ENCODE measurements around the gene PAIP2B. TPM values are rescaled to one million over a fixed set of nuclear protein-coding genes. Genes with fewer than 3 reads are reported as not detected.

PAIP2B gene, protein sequence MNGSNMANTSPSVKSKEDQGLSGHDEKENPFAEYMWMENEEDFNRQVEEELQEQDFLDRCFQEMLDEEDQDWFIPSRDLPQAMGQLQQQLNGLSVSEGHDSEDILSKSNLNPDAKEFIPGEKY
- total RNA-seq = 13.0 and 15.1 TPM in 2 replicates
- polyA plus RNA-seq = 8.0 and 9.7 TPM in 2 replicates

DNA sequence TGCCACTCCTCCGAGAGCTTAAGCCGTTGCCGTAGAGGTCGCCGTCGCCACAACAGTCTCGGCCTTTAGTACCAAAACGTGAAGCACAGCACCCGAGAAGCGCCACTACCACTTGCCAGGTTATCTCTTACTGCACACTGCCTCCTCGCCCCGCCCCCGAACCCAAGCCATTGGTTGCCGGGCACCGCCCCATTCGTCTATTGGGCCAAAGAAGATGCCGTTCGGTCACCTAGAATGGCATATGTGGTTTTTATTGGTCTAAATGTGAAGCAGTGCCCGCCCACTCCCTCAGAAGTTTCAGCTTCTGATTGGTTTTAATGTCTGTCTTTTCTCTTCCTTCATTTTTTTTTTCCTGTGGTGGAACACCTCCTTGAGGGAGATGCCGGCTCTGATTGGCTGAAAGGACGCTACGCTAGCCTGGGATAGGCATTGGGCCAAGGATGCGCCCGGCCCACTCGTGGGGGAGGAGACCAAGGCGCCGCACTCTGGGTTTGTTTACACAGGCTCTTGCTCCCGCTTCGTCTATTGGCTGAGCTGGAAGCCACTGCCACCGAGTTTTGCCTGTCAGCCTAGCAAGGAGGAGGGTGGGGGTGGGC is at the start of gene PAIP2B:
TSS of gene PAIP2B (minus strand) at position 139 of the 596 bp plus-strand sequence. CDS start 24,514 bp downstream, outside the sequence.
- Histone ChIP-seq H3K27ac (peak within 1 kb of the TSS; percentile 92), H3K4me3 (peak within 1 kb of the TSS; percentile 63), H3K9me3 (ENCODE audit: low read depth) (no peaks in the 10 kb centered on the region), H3K36me3 (no peaks in the 10 kb centered on the region), H3K27me3 (no peaks in the 10 kb centered on the region), H3K4me1 (ENCODE audit: low read depth) (no peaks in the 10 kb centered on the region)
- TF ChIP-seq, protein P1, sequence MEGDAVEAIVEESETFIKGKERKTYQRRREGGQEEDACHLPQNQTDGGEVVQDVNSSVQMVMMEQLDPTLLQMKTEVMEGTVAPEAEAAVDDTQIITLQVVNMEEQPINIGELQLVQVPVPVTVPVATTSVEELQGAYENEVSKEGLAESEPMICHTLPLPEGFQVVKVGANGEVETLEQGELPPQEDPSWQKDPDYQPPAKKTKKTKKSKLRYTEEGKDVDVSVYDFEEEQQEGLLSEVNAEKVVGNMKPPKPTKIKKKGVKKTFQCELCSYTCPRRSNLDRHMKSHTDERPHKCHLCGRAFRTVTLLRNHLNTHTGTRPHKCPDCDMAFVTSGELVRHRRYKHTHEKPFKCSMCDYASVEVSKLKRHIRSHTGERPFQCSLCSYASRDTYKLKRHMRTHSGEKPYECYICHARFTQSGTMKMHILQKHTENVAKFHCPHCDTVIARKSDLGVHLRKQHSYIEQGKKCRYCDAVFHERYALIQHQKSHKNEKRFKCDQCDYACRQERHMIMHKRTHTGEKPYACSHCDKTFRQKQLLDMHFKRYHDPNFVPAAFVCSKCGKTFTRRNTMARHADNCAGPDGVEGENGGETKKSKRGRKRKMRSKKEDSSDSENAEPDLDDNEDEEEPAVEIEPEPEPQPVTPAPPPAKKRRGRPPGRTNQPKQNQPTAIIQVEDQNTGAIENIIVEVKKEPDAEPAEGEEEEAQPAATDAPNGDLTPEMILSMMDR (IDR thresholded peaks at IDR 0.05; ENCODE audit: low read depth, low read length) = no peak
- DNase-seq (ENCODE audit: low read depth in 1 of 2, low spot score in 1 of 2) = peak; percentile 99 to 100

DNA sequence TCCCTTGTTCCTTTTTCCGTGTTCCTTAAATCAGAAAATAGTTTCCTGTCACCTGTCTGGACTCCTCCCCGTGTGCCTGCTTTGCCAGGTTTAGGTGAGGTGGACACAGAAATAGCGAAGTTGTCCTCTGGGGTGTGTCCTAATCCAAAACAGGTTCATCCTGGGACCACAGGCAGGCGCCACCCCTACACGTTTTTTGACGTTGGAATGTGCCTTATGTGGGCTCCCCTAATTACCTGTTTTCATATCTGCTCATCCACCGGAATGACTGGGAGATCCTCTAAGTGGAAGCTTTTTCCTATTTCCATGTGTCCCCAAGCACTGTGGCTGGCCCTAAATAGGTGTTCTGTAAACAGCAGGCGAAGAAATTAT is 49.0 kb upstream of the PAIP2B start:
- TF ChIP-seq, protein P1 (IDR thresholded peaks at IDR 0.05; ENCODE audit: low read depth, low read length) = no peak

DNA sequence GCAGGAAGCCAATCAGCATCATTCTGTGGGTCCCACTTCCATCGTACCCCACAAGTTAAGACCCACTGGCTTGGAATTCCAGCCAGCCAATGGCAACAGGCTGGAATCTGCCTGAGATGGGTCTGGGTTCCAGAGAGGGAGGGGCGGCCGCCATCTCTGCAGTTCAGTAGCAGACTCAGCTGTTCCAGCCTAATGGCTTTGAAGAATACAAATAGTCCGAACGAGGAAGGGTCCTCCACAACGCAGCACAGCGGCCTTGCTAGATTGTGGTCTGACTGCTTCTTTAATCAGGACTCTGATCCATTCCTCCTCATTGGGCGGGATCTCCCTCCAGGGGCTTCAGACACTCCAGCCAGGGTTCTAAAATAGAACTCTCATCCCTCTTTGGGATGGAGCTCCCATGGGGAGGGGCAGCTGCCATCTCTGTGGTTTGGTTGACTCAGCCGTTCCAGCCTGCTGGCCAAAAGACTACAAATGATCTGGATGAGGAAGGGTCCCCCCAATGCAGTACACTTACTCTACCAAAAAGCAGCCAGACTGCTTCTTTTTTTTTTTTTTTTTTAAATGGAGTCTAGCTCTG is 42.7 kb upstream of the PAIP2B start:
- no peak for DNase-seq (ENCODE audit: low read depth in 1 of 2, low spot score in 1 of 2)
- H3K36me3 ChIP-seq = no peaks in the 10 kb centered on the region
- H3K4me1 ChIP-seq (ENCODE audit: low read depth) = no peaks in the 10 kb centered on the region
- no peaks in the 10 kb centered on the region for H3K9me3 ChIP-seq (ENCODE audit: low read depth)
- peaks cover 15% of the 10 kb centered on the region for H3K27me3 ChIP-seq
- H3K4me3 ChIP-seq = no peak overlapping the region
- no peak overlapping the region for H3K27ac ChIP-seq
- TF ChIP-seq, protein P1 (IDR thresholded peaks at IDR 0.05; ENCODE audit: low read depth, low read length) = no peak

More for the DNA sequence above, 49.0 kb upstream of the PAIP2B start:
- Histone ChIP-seq H3K4me3 (no peak overlapping the region), H3K27me3 (peaks cover 19% of the 10 kb centered on the region), H3K36me3 (no peaks in the 10 kb centered on the region), H3K27ac (no peak overlapping the region), H3K4me1 (ENCODE audit: low read depth) (no peaks in the 10 kb centered on the region), H3K9me3 (ENCODE audit: low read depth) (no peaks in the 10 kb centered on the region)
- DNase-seq (ENCODE audit: low read depth in 1 of 2, low spot score in 1 of 2) = no peak

DNA sequence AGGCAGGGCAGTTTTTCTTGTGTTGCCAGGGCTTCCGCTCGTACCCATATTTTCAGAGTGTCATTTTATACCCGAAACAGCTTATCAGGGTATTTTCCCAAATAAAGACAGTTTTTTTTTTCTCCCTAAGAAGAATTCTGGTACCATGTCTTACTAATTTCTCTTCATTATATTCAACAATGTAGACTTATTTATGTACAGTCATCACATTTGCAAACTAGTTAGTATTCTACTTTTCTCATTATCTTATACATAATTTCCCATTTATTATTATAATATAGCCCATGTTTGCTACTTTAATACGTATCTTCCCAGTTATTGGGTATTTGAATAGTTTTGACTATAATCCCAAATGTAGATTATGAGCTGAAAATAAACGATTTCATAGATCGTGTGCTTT is 36.5 kb upstream of the PAIP2B start:
- Histone ChIP-seq H3K4me3 (no peak overlapping the region), H3K27me3 (peaks cover 20% of the 10 kb centered on the region), H3K9me3 (ENCODE audit: low read depth) (no peaks in the 10 kb centered on the region), H3K36me3 (no peaks in the 10 kb centered on the region), H3K27ac (no peak overlapping the region), H3K4me1 (ENCODE audit: low read depth) (no peaks in the 10 kb centered on the region)
- TF ChIP-seq, protein P1 (IDR thresholded peaks at IDR 0.05; ENCODE audit: low read depth, low read length) = no peak
- no peak for DNase-seq (ENCODE audit: low read depth in 1 of 2, low spot score in 1 of 2)

DNA sequence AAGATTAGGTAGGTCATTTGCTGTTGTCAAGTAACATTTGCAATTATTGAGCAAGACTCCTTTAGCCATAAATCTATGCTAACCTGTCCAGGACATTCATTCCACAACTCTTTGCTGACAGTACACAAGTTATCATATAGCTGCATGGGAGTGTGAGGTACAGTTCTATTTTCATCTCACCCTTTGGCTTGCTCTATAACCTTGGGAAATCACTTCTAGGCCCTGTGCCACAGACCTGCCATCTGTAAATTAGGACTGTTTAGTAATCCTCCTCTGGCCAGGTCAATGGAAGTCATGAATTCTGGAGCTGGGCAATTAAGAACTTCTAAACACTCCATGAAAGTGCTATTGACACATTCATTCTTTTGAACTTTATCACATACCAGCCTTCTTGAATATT is 34.6 kb upstream of the PAIP2B start:
- TF ChIP-seq, protein P1 (IDR thresholded peaks at IDR 0.05; ENCODE audit: low read depth, low read length) = no peak
- H3K27ac ChIP-seq = no peak overlapping the region
- H3K4me3 ChIP-seq = no peak overlapping the region
- H3K9me3 ChIP-seq (ENCODE audit: low read depth) = no peaks in the 10 kb centered on the region
- no peaks in the 10 kb centered on the region for H3K4me1 ChIP-seq (ENCODE audit: low read depth)
- H3K36me3 ChIP-seq = no peaks in the 10 kb centered on the region
- DNase-seq (ENCODE audit: low read depth in 1 of 2, low spot score in 1 of 2) = no peak
- H3K27me3 ChIP-seq = peaks cover 30% of the 10 kb centered on the region
